Tibial nerve (tissue), 4 donors: ENCODE data around the gene CCNQ.

Experiments used
- CTCF ChIP-seq, 5 experiments: fragments of 200-600 bp in 3 of 5; fragments of 450-650 bp in 2 of 5; sonication (generic) in 3 of 5; IDR thresholded peaks; one replicate each; pipeline ENCODE4 v1.5.1; 2016 to 2019; ENCODE audit warnings: antibody characterized with exemption in 5 of 5, mild to moderate bottlenecking in 3 of 5, moderate library complexity in 2 of 5
- EP300 ChIP-seq, 2 donors: sonication (generic); formaldehyde crosslinking; IDR thresholded peaks; one replicate each; pipeline ENCODE4 v1.6.1; 2017; ENCODE audit warnings: antibody characterized with exemption in 2 of 2, mild to moderate bottlenecking in 1 of 2
- POLR2A ChIP-seq, 2 donors: fragments of 450-650 bp; IDR thresholded peaks; one replicate each; pipeline ENCODE4 v1.6.1; 2017; ENCODE audit warnings: antibody characterized with exemption in 2 of 2, mild to moderate bottlenecking in 2 of 2, moderate library complexity in 2 of 2

GRCh38 chrX:153600921-153601320 lies 2.0 kb upstream of the CCNQ start:
- TF ChIP-seq CTCF (IDR thresholded peaks at IDR 0.05) (no peak), POLR2A (IDR thresholded peaks at IDR 0.05) (no peak), EP300 (IDR thresholded peaks at IDR 0.05) (no peak)
